NCI-H1930 (cell line): Measurements from ENCODE around the gene CARD11.
"Not testable (repeated sequence)": the region's sequence is repeated elsewhere in the genome, so short reads cannot be mapped to it uniquely, and the experiment has no call there.

Experiments used
- DNase-seq, 2 experiments: peaks; one replicate each; lab custom pipeline; 2025; lab: John Stamatoyannopoulos, UW

CARD11 gene

DNA sequence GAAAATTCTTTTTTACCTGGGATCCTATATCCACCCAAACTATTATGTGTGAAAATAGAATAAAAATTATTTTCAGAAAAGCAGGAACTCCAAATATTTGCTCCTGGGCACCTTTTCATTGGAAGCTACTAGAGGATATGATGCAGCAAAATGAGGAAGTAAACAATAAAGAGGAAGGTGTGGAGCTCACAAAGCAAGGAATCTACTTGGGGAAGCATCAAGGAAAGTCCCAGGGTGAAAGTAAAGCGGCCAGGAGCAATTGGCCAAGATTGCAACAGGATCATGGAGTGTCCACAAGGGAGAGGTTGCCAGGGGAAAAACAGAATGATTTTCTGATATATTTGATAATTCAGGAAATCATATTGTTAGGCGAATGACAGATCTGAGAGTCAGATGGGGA, 80.8 kb downstream of the CARD11 start:
- DNase-seq: no peak

DNA sequence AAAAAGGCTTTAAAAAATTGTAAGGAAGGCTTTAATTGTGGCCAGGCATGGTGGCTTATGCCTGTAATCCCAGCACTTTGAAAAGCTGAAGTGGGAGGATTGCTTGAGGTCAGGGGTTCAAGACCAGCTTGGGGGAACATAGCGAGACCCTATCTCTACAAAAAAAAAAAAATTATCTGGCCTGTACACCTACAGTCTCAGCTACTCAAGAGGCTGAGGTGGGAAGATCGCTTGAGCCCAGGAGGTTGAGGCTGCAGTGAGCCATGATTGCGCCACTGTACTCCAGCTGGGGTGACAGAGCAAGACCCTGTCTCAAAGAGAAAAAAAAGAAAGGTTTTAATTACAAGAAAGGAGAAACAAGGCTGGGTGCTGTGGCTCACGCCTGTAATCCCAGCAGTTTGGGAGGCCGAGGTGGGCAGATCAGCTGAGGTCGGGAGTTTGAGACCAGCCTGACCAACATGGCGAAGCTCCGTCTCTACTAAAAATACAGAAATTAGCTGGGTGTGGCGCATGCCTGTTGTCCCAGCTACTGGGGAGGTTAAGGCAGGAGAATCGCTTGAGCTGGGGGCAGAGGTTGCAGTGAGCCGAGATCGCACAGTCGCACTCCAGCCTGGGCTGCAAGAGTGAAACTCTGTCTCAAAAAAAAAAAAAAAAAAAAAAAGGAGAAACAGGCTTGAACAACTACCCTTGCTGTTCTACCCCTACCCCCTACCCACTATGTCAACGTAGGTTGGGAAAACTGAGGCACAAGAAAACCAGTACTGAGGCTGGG, 83.7 kb downstream of the CARD11 start:
- no peak for DNase-seq

DNA sequence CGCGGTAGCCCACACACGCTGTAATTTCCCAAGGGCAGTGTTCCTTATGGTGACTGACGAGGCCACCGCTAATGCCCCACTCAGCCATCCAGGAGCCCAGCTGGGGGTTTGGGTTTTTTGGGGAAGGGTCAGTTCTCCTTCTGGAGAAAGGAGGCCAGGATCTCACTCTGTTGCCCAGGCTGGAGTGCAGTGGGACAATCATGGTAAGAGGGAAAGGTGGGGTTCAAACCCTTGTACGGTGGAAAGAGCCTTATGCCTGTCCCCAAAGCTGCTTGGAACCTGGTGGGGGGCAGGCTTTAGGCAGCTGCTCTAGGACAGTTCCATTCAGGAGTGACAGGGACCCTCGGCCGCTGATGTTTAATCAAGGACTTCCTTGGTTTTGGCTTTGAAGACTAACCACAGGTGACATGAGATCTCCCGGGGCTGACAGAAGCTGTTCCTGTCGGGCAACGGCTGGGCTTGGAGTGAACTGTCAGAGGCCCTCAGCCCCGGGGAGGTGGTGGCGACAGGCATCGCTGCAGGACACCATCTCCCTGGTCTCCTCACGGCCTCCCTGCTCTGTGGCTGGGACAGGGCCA, 84.5 kb downstream of the CARD11 start:
- no peak for DNase-seq

DNA sequence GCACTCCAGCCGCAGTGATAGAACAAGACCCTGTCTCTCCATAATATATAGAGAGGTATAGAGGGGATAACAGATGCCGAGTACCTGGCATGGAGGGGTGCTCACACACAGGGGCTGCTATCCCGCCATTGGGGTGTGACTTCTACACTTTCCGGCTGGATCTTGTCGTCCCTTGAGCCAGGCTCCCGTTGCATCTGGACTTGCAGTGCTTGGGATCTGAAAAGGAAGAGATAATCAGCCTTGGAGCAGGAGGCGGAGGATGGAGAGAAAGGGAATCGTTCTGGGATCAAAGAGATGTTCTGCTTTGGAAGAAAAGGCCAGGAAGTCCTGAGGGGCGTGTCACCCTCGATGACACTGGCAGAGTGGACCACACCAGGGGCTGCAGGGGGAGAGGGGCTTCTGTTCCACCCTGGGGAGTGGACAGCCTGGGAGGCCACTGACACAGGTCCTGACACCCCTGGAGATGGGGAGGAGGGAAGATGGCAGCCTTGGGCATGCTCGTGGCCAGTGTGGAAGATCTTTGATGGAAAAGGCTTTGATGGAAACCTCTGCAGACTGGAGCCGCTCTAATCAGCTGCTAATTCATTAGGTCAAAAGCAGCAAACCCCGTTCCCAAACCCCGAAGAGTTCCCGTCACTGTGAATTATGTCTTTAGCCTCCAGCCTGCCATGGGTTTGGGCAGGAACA, 85.1 kb downstream of the CARD11 start:
- DNase-seq: no peak

DNA sequence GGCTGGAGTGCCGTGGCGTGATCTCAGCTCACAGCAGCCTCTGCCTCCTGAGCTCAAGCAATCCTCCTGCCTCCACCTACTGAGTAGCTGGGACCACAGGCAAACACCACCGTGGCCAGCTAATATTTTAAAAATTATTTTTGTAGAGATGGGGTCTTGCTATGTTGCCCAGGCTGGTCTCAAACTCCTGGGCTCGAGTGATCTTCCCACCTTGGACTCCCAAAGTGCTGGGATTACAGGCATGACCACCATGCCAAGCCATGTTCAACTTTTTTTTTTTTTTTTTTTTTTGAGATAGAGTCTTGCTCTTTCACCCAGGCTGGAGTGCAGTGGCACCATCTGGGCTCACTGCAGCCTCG, 86.3 kb downstream of the CARD11 start:
- not testable (repeated sequence) for DNase-seq

DNA sequence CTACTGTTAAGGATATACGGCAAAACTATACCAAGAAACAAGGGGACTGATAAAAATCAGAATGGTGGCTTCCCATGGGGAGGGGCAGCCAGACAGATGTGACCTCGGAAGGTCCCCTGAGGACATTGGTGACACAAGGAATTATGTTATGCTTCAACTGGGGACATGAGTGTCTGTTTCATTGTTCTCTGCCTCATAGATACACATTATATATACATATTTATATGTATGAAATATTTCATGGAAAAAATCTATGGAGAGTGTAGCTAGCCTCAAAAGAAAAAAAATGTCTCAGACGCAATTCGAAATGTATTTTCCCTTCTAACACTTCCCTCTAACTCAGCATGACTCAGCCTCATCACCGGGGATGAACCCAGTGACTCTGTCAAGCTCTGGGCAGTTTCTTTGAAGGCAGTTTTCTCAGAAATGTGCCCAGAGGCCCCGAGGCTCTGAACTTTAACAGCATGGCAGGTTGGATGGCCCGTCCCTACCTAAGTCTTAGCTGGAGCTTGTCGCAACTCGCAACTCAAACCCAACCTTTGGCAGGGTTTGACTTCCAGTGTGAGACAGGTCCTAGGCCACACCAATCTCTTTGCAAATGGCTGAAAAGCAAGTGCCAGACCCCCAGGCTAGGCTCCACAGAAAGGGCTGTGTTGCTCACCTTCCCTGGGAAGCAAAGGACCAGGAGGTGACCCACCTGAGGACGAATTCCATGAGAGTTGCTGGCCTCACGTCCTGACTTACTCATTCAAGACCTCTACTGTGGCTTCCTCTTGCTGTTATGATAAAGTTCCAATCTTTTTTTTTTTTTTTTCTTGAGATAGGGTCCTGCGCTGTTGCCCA, 86.9 kb downstream of the CARD11 start:
- no peak for DNase-seq

DNA sequence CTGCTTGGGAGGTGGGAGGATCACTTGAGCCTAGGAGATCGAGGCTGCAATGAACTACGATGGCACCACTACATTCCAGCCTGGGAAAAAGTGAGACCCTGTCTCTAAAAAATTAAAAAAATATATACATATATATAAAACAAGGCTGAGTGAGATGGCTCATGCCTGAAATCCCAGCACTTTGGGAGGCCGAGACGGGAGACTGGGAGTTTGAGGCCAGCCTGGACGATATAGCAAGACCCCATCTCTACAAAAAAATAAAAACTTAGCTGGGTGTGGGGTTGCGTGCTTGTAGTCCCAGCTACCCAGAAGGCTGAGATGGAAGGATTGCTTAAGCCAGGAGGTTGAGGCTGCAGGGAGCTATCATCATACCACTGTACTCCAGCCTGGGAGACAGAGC, 87.6 kb downstream of the CARD11 start:
- DNase-seq: no peak

DNA sequence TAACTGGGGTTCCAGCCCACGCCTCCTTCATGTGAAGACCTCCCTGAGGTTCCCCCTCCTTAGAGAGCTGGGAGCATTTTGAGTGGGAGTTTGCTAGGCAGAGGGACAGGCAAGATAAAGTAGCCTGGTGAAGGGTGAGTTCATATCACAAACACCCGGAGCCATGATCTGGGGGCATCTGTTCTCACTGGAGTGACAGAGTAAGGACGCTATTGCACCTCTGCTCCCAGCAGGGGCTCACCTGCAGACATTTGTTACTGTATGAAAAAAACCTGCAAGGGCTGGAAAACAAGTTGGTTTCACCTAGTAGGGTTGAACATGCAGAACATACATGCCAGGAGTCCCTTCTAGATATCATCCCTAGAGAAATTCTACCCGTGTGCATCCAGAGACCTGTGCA, 88.4 kb downstream of the CARD11 start:
- no peak for DNase-seq

DNA sequence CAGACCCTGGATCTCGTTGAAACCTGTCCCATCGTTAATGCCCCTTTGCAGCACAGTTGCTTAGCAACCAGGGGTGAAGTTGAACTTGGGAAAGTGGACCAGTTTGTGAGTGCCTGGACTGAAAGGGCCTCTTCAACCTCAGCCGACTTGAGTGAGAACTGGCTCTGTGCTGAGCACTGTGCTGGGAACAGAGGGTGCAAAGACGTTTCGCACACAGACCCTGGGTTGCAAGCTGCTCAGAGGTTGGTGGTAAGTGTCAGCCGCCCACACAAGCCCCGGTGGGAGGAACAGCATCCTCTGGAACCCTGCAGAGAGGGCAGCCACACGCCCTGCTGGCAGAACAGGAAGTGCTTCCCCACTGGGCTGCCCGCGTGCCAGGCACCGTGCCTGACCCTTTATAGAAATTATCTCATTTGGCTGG, 89.2 kb downstream of the CARD11 start:
- no peak for DNase-seq

DNA sequence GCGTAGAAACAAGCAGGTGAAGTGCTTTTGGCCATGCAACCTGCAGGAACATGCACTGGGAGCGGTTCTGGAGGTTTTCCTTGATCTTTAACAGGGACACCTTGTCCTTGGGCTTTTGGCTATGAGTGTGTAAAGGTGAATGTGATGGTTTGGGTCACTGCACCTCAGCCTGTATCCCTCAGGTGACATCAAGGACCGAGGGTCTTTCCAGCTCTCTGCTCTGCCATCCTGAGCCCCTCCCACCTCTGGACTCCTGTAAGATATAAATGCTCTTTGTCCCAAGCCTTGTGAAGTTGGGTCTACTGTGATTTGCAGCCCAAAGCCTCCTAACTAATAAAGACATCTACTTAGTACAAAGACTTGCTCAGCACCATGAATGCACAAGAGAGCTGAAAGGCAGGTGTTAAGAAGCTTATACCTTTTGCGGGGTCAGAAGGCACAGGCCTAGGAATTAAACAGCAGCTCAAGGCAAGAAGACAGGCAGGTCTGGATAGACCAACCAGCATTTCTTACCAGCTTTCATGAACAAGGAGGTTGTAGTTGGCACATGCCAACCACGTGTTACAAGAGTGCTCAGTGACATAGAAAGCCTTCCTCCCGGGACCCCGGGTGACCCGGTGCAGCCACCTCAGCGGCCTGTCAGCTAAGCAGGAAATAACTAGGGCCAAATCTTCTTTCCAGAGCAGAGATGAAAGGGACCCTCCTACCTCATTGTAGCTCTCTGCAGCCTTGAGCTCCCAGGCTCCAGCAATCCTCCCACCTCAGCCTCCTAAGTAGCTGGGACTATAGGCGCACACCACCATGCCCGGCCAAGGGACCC, 89.9 kb downstream of the CARD11 start:
- DNase-seq: no peak

DNA sequence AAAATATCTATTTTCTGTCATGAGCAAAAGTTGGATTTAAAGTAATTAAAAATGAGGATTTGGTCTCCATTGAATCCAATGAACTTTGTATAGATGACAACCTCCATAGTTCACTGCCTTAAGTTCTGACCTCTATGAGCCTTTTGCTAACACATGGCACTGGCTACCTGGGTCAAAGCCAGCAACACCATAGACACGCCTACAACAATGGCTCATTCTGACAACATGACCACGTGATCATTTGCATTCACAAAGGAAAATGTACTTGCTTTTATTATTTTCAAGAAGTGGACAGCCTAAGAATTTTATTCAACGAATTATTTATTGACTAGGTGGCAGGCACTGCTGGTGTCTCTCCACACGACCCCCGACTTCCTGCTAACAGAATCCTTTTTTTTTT, 90.6 kb downstream of the CARD11 start:
- DNase-seq: no peak

DNA sequence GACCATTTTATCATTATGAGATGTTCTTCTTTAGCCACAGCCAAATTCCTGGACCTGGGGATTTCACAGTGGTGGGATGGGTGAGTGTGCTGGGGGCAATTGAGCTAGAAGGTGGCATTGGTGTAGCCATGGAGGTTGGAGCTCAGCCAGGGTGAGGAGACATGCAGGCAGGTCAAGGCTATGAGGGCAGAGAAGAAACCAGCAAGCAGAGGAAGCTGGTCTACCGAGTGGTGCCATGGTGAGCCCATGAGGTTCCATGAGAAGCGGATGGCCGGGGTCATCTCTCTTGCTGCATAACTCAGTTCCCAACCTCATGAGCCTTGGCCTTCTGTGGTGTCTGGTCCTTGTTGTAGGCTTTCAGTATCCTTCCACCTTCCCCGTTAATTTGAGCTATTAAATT, 91.4 kb downstream of the CARD11 start:
- DNase-seq: no peak

DNA sequence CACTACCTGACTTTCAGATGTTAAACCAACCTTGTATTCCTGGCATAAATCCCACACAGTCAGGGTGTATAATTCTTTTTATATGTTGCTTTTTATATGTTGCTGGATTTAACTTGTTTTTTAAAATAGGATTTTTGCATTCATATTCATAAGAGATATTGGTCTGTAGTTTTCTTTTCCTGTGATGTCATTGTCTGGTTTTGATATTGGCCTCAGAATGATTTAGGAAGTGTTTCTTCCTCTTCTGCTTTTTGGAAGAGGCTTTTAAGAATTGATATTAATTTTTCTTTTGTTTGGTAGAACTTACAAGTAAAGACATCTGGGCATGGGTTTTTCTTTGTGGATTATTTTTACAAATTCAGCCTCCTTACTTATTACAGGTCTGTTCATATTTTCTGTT, 93.1 kb downstream of the CARD11 start:
- DNase-seq: no peak

DNA sequence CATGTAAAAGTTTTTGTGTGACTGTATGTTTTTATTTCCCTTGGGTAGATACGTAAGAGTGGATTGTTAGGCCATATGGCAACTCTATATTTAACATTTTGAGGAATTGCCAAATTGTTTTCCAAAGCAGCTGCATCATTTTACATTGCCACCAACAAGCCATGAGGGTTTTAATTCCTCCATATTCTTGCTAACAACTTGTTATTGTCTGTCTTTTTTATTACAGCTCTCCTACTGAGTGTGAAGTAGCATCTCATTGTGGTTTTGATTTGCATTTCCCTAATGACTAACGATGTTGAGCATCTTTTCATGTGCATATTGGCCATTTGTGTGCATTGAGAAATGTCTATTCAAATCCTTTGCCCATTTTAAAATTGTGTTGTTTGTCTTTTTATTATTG, 94.9 kb downstream of the CARD11 start:
- no peak for DNase-seq

DNA sequence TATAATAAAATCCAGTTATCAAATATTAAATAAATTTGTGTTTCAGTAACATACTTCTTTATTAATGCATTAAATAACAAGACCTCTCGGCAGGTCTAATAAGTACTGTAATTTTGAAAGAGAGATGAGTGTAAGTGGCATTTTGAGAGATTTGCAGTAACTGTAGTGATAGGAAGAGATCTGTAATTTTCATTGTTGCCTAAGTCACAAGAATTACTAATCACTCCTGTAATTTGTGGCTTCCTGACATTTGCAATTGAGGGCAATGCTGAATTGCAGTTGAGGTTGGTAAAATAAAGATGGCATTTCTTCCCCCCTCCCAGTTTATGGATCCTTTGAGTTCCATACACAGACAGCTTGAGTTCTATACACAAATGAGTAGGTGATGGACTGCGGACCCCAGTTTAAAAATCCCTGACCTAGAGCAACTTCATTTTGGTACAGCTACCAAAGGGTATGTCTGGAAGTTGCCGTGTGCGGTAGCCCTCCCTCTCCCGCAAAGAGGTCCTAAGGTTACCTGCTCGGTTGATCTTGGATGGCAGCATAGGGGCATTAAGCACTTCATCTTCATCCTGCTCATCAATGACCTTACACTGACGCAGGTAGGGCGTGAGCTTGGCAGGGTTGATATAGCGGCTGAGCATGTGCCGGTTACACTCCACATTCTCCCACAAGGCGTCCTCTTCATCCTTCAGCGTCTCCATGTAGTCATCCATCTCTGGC, 96.4 kb downstream of the CARD11 start:
- no peak for DNase-seq

DNA sequence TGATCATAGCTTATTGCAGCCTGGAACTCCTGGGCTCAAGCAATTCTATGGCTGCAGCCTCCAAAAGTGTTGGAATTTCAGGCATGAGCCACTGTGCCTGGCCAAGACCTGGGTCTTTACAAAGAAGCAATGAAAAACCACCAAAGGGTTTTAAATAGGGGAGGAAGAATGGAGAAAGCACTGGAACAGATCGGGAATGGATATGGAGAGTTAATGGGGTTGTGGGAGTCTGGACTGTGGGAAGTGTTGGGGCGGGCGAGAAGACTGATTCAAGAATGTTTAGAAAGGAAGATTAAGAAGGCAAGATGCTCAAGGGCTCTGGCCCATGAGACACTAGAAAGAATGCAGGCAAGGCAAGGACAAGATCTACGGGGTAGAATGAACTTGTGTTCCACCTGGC, 98.5 kb downstream of the CARD11 start:
- no peak for DNase-seq

DNA sequence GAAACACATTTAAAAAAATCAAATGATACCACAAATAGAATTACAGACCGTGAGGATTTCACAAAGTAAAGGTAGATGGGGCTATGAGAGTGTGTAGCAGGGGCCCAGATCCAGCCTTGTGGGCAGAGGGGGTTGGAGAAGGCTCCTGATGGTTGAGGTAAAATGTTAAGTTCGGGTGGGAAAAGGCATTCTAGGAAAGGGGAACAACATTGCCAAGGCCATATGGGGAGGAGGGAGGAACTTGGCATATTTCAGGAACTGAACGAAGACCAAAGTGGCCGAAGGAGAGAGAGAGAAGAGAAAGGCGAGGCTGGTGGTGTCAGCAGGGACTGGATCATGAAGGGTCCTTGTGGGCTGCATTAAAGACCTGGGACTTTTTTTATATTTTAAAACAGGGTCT, 98.9 kb downstream of the CARD11 start:
- no peak for DNase-seq

DNA sequence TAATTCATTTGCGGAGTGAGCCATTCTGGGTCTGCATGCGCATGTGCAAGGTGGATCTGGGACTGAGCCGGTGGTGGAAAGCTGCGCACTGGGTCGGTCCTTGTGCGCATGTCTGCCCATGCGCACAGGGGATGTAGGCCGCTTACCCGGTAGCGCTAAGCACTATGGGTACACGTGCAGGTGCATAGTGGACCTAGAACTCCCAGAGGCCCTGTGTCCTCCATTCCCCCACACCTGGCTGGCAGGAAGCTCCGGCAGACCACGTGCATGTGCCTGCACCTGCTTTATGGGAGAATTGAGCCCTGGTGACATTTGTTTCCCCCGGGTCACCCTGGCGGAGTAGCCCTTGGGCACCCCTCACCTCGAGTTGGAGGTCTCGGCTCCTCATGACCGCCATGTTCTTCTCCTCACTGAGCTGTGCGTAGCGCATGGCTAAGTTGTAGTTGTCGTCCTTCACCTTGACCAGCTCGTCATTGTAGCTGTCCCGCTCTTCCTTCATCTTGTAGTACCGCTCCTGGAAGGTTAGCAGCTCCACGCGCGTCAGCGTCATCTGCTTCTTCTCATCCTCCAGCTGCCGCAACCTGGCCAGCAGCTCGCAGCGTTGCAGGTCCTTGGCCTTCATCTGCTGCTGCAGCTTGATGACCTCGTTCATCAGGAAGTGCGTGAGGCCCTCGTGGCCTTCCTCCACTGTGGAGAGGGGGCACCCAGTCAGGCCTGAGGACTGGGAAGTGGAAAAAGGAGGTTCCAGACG, 99.6 kb downstream of the CARD11 start:
- DNase-seq: no peak

DNA sequence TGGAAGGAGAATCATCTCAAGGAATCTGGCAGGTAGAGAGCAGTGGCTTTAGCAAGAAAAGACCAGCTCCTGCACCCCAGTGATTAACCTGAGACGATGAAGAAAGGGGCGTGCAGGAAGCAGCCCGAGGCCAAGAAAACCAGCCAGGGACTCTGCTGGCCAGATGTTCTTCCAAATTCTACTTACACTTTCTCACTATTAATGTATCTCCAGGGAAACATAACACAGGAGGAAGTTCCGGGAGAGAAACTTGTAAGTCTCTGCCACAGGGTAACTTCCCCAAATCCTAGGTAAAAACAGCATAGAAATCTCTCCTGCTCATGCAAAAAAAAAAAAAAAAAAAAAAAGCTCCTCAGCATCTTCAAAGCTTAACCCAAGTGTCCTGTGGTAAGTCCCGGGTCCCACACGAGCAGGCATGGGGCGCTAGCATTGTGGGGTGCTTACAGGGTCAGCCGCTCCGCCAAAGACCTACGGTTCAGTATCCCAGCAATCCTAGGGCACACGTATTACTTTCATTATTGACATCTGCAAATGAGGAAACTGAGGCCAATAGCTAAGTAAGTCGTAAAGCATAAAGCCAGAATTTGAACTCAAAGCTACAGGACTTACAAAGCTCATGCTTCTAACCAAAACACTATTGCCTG, 102.3 kb downstream of the CARD11 start:
- DNase-seq: no peak

DNA sequence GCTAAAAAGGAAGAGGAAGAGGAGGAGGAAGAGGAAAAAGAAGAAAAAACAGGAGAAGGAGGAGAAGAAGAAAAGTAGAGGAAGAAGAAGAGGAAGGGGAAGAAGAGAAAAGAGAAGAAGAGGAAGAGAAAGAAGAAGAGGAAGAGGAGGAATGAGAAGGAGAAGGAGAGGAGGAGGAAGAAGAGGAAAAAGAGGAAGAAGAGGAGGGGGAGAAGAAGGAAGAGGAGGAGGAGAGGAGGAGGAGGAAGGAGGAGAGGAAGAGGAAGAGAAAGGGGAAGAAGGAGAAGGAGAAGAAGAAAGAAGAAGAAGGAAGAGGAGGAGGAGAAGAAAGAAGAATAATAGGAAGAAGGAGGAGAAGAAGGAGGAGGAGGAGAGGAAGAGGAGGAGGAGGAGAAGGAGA, 103.2 kb downstream of the CARD11 start:
- DNase-seq: no peak
